Activated naive CD4-positive, alpha-beta T cell treated with anti-CD3 and anti-CD28 coated beads for 36 hours (primary cell): Measurements from ENCODE around the gene ERC2. TPM values are rescaled to one million over a fixed set of nuclear protein-coding genes. Genes with fewer than 3 reads are reported as not detected.

Source experiments
- CTCF ChIA-PET: fragments of 350-600 bp; sonication (Branson Sonifier 250); formaldehyde crosslinking; loops from one replicate; lab custom pipeline; 2021; ENCODE audit warnings: antibody characterized with exemption; lab: Charles Lee
- DNase-seq: peaks from one replicate; pipeline ENCODE4 v3.0.0-alpha.2; 2020
- H3K27ac Mint-ChIP-seq: one replicate; pipeline ENCODE4 v1.8.0; 2021; ENCODE audit warnings: mild to moderate bottlenecking, mixed read lengths
- H3K27me3 Mint-ChIP-seq: one replicate; pipeline ENCODE4 v1.8.0; 2021; ENCODE audit warnings: low read depth, mixed read lengths
- H3K36me3 Mint-ChIP-seq: one replicate; pipeline ENCODE4 v1.8.0; 2021; ENCODE audit warnings: low read depth, mixed read lengths
- H3K4me1 Mint-ChIP-seq: one replicate; pipeline ENCODE4 v1.8.0; 2021; ENCODE audit warnings: low read depth, mixed read lengths
- H3K4me3 Mint-ChIP-seq: one replicate; pipeline ENCODE4 v1.8.0; 2021; ENCODE audit warnings: mild to moderate bottlenecking, moderate library complexity, mixed read lengths
- H3K9me3 Mint-ChIP-seq: one replicate; pipeline ENCODE4 v1.8.0; 2021; ENCODE audit warnings: mixed read lengths
- intact Hi-C: fragments of 100-400 bp; cut with micrococcal nuclease; formaldehyde crosslinking; loops from one replicate; pipeline ENCODE4 v1.15.1; 2023
- total RNA-seq, 2 experiments: library from RNA; stranded (reverse); gene quantifications; one replicate each; pipeline ENCODE4 v1.2.3, GENCODE V29; 2021

ERC2 gene
- total RNA-seq, 2 experiments from 2014 or later = 0.12 TPM; not detected in 1

DNA sequence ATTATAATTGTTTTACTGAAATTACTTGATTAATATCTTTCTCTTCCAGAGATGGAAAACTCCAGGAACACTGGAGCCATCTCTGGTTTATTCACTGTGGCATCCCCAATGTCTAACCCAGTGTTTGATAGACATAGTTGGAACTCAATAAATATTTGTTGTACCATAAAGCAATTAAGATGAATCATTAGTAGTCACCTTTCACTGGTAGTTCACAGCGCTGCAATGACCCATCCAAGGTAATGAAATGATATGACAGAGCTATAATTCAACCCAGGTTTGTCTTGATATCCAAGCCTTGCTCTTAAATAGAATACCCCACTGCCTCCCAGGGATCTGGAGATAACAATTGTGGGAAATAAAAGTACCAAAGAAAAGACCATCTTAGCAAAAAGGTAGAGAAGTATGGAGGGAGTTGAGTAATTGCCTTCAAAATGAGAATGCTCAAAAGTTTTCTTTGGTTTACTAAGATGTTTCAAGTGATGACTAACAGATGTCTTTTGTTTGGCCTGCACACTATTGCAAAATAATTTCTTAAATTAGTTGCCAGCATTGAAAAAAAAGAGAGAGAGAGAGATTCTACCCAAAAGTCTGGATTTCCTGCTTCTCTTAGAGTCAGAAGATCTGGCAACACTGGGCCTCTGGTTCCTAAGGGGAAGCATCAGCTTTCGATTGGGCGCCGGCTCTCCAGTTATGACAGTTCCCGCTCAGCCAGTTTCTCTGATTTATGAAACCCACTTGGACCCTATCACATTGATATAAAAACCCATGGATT lies 348.5 kb downstream of the ERC2 start:
- no peaks in the 10 kb centered on the region for H3K4me1 Mint-ChIP-seq
- DNase-seq = no peak
- H3K4me3 Mint-ChIP-seq = no peak overlapping the region
- H3K36me3 Mint-ChIP-seq = no peaks in the 10 kb centered on the region
- no peaks in the 10 kb centered on the region for H3K27me3 Mint-ChIP-seq
- no peak overlapping the region for H3K27ac Mint-ChIP-seq
- intact Hi-C loops = no loop called here
- peaks cover 3% of the 10 kb centered on the region for H3K9me3 Mint-ChIP-seq
- CTCF ChIA-PET = no interaction called here

- Mint-ChIP-seq H3K4me3 (no peak overlapping the region), H3K27me3 (no peaks in the 10 kb centered on the region), H3K36me3 (no peaks in the 10 kb centered on the region), H3K9me3 (peaks cover 3% of the 10 kb centered on the region), H3K27ac (no peak overlapping the region), H3K4me1 (no peaks in the 10 kb centered on the region)
- CTCF ChIA-PET = no interaction called here
- intact Hi-C loops = no loop called here
- DNase-seq = no peak
Measured at GRCh38 chr3:56118968-56119367, 349.3 kb downstream of the ERC2 start.

DNA sequence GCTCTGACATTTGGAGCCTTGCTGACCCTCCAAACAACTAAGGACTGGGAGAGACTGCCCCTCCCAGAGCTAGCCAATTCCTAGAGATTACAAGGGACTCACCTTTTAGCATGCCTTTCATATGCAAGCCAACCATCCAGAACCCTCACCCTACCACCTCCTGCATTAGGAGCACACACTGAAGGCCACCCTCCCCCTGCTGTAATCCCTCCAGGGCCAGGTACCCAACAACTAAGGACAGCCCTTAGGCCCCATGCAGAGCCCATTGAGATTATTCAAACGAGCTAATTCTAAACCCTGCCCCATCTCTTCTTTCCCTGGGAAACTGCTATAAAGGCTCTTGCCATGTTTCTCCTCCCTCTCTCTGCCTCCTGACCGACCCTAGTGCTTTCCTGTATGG lies 352.6 kb downstream of the ERC2 start:
- H3K27me3 Mint-ChIP-seq = no peaks in the 10 kb centered on the region
- CTCF ChIA-PET = no interaction called here
- H3K4me3 Mint-ChIP-seq = no peak overlapping the region
- no peak overlapping the region for H3K27ac Mint-ChIP-seq
- H3K9me3 Mint-ChIP-seq = peaks cover 4% of the 10 kb centered on the region
- DNase-seq = no peak
- intact Hi-C loops = no loop called here
- no peaks in the 10 kb centered on the region for H3K4me1 Mint-ChIP-seq
- H3K36me3 Mint-ChIP-seq = no peaks in the 10 kb centered on the region

- CTCF ChIA-PET = no interaction called here
- Mint-ChIP-seq H3K4me3 (no peak overlapping the region), H3K27ac (no peak overlapping the region), H3K27me3 (no peaks in the 10 kb centered on the region), H3K9me3 (peaks cover 4% of the 10 kb centered on the region), H3K36me3 (no peaks in the 10 kb centered on the region), H3K4me1 (no peaks in the 10 kb centered on the region)
- DNase-seq = no peak
- intact Hi-C loops = no loop called here
Measured at GRCh38 chr3:56115199-56115598, 353.1 kb downstream of the ERC2 start.

- H3K4me1 Mint-ChIP-seq = no peaks in the 10 kb centered on the region
- peaks cover 6% of the 10 kb centered on the region for H3K9me3 Mint-ChIP-seq
- DNase-seq = no peak
- CTCF ChIA-PET = no interaction called here
- no peak overlapping the region for H3K4me3 Mint-ChIP-seq
- H3K36me3 Mint-ChIP-seq = no peaks in the 10 kb centered on the region
- intact Hi-C loops = no loop called here
- H3K27ac Mint-ChIP-seq = no peak overlapping the region
- no peaks in the 10 kb centered on the region for H3K27me3 Mint-ChIP-seq
Measured at GRCh38 chr3:56113908-56114307, 354.4 kb downstream of the ERC2 start.

DNA sequence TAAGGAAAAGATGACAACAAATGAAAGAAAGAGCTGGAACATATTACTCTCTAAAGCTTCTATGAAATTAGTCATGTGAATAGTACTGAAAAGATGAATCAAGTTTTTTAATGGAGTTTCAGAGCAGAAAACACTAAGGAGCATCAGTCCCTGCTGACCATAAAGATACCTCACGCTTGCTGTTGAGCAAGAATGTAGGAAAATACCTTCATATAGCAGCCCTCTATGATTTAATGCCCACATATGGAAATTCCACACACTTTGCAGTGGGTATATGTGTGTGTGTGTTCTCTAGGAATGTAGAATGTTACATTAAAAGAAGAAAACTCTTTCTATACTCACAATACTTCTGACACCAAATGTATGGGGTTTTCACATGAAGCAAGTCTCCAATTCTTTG lies 355.0 kb downstream of the ERC2 start:
- Mint-ChIP-seq H3K9me3 (peaks cover 6% of the 10 kb centered on the region), H3K4me3 (no peak overlapping the region), H3K27me3 (no peaks in the 10 kb centered on the region), H3K27ac (no peak overlapping the region), H3K4me1 (no peaks in the 10 kb centered on the region), H3K36me3 (no peaks in the 10 kb centered on the region)
- CTCF ChIA-PET = no interaction called here
- DNase-seq = no peak
- intact Hi-C loops = no loop called here

GRCh38 chr3:56111606-56112304 lies 356.5 kb downstream of the ERC2 start:
- Mint-ChIP-seq H3K27me3 (no peaks in the 10 kb centered on the region), H3K9me3 (peaks cover 6% of the 10 kb centered on the region), H3K27ac (no peak overlapping the region), H3K4me3 (no peak overlapping the region), H3K36me3 (no peaks in the 10 kb centered on the region), H3K4me1 (no peaks in the 10 kb centered on the region)
- CTCF ChIA-PET = no interaction called here
- no peak for DNase-seq
- intact Hi-C loops = no loop called here

DNA sequence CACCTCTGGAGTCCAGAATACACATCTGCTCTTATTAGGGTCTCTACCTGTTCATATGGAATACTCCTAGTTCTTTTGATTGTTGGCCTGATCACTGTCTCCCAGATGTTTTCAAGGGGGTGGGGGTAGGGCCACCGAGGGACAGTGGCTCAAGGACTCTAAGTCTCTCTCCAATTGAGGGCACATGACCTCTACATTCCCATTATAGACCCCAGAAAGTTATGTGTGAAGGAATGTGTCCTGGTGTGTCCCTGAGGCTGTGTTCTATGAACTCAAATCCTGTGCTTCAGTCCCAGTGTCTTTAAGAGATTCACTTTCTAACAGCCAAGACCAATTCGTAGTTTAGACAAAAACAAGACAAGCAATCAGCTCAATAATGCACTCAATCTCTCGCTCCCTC lies 357.4 kb downstream of the ERC2 start:
- Mint-ChIP-seq H3K27ac (no peak overlapping the region), H3K27me3 (no peaks in the 10 kb centered on the region), H3K4me3 (no peak overlapping the region), H3K9me3 (peaks cover 6% of the 10 kb centered on the region), H3K36me3 (no peaks in the 10 kb centered on the region), H3K4me1 (no peaks in the 10 kb centered on the region)
- intact Hi-C loops = no loop called here
- no peak for DNase-seq
- CTCF ChIA-PET = no interaction called here

GRCh38 chr3:56107157-56107556 lies 361.1 kb downstream of the ERC2 start:
- Mint-ChIP-seq H3K9me3 (peaks cover 2% of the 10 kb centered on the region), H3K4me1 (no peaks in the 10 kb centered on the region), H3K36me3 (no peaks in the 10 kb centered on the region), H3K4me3 (no peak overlapping the region), H3K27me3 (no peaks in the 10 kb centered on the region), H3K27ac (no peak overlapping the region)
- CTCF ChIA-PET = interaction anchor here (0.6 kb wide), 1 partner anchor 44 kb away, joined by 5 read pairs; no protein-coding TSS in a partner anchor
- no peak for DNase-seq
- intact Hi-C loops = no loop called here

DNA sequence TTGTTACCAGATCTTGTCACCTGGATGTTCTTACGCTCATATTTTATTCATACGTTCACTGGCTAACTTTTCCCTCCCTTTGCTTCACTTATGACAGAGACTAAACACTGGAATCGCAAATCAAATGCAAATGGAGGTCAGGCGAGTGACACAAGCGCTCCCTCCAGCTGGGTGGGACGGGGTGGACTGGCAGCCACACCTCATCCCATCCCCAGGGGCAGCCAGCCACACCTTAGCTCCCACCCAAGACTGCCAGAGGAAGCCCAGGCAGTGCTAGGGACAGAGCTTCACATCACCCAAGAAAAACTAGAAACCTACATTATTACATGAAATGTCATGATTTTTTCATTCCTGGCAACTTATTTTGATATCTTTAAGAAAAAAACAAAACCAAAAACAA lies 366.2 kb downstream of the ERC2 start:
- Mint-ChIP-seq H3K9me3 (no peaks in the 10 kb centered on the region), H3K27ac (no peak overlapping the region), H3K4me1 (no peaks in the 10 kb centered on the region), H3K27me3 (peaks cover 7% of the 10 kb centered on the region), H3K4me3 (no peak overlapping the region), H3K36me3 (no peaks in the 10 kb centered on the region)
- CTCF ChIA-PET = no interaction called here
- no peak for DNase-seq
- intact Hi-C loops = no loop called here

- CTCF ChIA-PET = no interaction called here
- Mint-ChIP-seq H3K36me3 (no peaks in the 10 kb centered on the region), H3K4me3 (no peak overlapping the region), H3K4me1 (no peaks in the 10 kb centered on the region), H3K27me3 (peaks cover 7% of the 10 kb centered on the region), H3K9me3 (no peaks in the 10 kb centered on the region), H3K27ac (no peak overlapping the region)
- DNase-seq = no peak
- intact Hi-C loops = no loop called here
Measured at GRCh38 chr3:56101576-56101975, 366.7 kb downstream of the ERC2 start.

- no peak for DNase-seq
- intact Hi-C loops = no loop called here
- peaks cover 6% of the 10 kb centered on the region for H3K27me3 Mint-ChIP-seq
- CTCF ChIA-PET = interaction anchor here (0.7 kb wide), 1 partner anchor 79 kb away, joined by 3 read pairs; no protein-coding TSS in a partner anchor
- H3K9me3 Mint-ChIP-seq = no peaks in the 10 kb centered on the region
- H3K36me3 Mint-ChIP-seq = no peaks in the 10 kb centered on the region
- no peaks in the 10 kb centered on the region for H3K4me1 Mint-ChIP-seq
- no peak overlapping the region for H3K27ac Mint-ChIP-seq
- H3K4me3 Mint-ChIP-seq = no peak overlapping the region
Measured at GRCh38 chr3:56096999-56097398, 371.3 kb downstream of the ERC2 start.

GRCh38 chr3:56094170-56094569 lies 374.1 kb downstream of the ERC2 start:
- CTCF ChIA-PET = interaction anchor here (0.6 kb wide), 1 partner anchor 92 kb away, joined by 3 read pairs; no protein-coding TSS in a partner anchor
- Mint-ChIP-seq H3K4me3 (no peak overlapping the region), H3K27ac (no peak overlapping the region), H3K36me3 (no peaks in the 10 kb centered on the region), H3K4me1 (no peaks in the 10 kb centered on the region), H3K27me3 (no peaks in the 10 kb centered on the region), H3K9me3 (no peaks in the 10 kb centered on the region)
- DNase-seq = no peak
- intact Hi-C loops = no loop called here
